Liver (tissue), 3 donors: ENCODE measurements around the gene MACROD1.

Source experiments
- JUND ChIP-seq, 2 donors: IDR thresholded peaks; 2 replicates each; pipeline ENCODE4 v1.6.1; 2016; ENCODE audit warnings: antibody characterized with exemption in 2 of 2
- RAD21 ChIP-seq, 2 donors: IDR thresholded peaks; 2 replicates each; pipeline ENCODE4 v1.6.1; 2016; ENCODE audit warnings: antibody characterized with exemption in 2 of 2, mild to moderate bottlenecking in 2 of 2
- RXRA ChIP-seq, 2 donors: IDR thresholded peaks; 2 replicates each; pipeline ENCODE4 v1.6.1; 2017 to 2018; ENCODE audit warnings: antibody characterized with exemption in 2 of 2, mild to moderate bottlenecking in 1 of 2
- SP1 ChIP-seq: IDR thresholded peaks from 2 replicates; pipeline ENCODE4 v1.6.1; 2018; ENCODE audit warnings: antibody characterized with exemption, mild to moderate bottlenecking
- YY1 ChIP-seq: IDR thresholded peaks from 2 replicates; pipeline ENCODE4 v1.6.1; 2016; ENCODE audit warnings: antibody characterized with exemption, mild to moderate bottlenecking
- TF ChIP-seq, protein P1 (sequence below): fragments of 150-350 bp; IDR thresholded peaks from 2 replicates; pipeline ENCODE4 v1.5.1; 2017; ENCODE audit warnings: improper control_type of control experiment, low read depth, low read length; ENCODE audit not compliant: missing input control
- TF ChIP-seq, protein P2 (sequence below): IDR thresholded peaks from 2 replicates; pipeline ENCODE4 v1.6.1; 2016; ENCODE audit warnings: antibody characterized with exemption
- donor health status: healthy.
- donor health status: healthy.

DNA sequence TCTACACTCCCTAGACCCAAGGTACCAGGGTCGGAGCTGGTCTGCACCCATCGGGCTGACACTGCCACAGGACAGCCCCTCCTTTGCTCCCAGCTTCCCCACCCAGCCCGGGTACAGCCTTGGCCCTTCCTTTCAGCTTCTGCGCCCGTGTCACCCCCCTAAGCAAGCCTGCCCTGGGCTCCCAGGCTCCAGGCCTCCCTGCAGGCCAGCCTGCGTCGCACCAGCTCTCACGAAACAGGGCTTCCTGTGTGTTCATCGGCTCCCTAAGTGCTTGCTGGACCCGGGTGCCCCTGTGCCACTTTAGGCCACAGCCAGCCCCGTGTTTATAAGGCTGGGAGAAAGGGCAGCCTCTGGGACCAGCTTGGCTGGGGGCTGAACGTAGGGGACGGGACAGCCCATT lies 109.1 kb downstream of the MACROD1 start:
- TF ChIP-seq, protein P1, sequence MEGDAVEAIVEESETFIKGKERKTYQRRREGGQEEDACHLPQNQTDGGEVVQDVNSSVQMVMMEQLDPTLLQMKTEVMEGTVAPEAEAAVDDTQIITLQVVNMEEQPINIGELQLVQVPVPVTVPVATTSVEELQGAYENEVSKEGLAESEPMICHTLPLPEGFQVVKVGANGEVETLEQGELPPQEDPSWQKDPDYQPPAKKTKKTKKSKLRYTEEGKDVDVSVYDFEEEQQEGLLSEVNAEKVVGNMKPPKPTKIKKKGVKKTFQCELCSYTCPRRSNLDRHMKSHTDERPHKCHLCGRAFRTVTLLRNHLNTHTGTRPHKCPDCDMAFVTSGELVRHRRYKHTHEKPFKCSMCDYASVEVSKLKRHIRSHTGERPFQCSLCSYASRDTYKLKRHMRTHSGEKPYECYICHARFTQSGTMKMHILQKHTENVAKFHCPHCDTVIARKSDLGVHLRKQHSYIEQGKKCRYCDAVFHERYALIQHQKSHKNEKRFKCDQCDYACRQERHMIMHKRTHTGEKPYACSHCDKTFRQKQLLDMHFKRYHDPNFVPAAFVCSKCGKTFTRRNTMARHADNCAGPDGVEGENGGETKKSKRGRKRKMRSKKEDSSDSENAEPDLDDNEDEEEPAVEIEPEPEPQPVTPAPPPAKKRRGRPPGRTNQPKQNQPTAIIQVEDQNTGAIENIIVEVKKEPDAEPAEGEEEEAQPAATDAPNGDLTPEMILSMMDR: no peak
- TF ChIP-seq, protein P2, sequence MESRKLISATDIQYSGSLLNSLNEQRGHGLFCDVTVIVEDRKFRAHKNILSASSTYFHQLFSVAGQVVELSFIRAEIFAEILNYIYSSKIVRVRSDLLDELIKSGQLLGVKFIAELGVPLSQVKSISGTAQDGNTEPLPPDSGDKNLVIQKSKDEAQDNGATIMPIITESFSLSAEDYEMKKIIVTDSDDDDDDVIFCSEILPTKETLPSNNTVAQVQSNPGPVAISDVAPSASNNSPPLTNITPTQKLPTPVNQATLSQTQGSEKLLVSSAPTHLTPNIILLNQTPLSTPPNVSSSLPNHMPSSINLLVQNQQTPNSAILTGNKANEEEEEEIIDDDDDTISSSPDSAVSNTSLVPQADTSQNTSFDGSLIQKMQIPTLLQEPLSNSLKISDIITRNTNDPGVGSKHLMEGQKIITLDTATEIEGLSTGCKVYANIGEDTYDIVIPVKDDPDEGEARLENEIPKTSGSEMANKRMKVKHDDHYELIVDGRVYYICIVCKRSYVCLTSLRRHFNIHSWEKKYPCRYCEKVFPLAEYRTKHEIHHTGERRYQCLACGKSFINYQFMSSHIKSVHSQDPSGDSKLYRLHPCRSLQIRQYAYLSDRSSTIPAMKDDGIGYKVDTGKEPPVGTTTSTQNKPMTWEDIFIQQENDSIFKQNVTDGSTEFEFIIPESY: no peak
- TF ChIP-seq SP1 (no peak), RXRA (IDR thresholded peaks at IDR 0.05) (no peak), RAD21 (IDR thresholded peaks at IDR 0.05) (no peak), JUND (IDR thresholded peaks at IDR 0.05) (no peak), YY1 (no peak)
